ENCODE results near the gene LPP.

- no peak for TF ChIP-seq POLR2AphosphoS5 (IDR thresholded peaks at IDR 0.05; ENCODE audit: borderline replicate concordance, low read depth, low read length)
- no peak for TF ChIP-seq EZH2 (IDR thresholded peaks at IDR 0.05)
Measured at GRCh38 chr3:188727052-188727451, 573.1 kb downstream of the LPP start.

Measured in SK-N-MC (cell line).